Activated CD8-positive, alpha-beta T cell treated with anti-CD3 and anti-CD28 coated beads for 36 hours (primary cell): ENCODE data around the gene NLGN2. TPM values are rescaled to one million over a fixed set of nuclear protein-coding genes. Genes with fewer than 3 reads are reported as not detected.

Source experiments
- ATAC-seq: fragments of 200-7000 bp; cut with Tn5 transposase; one replicate; pipeline ENCODE4 v1.10.0; 2021; ENCODE audit warnings: mild to moderate bottlenecking, moderate library complexity
- CTCF ChIA-PET: fragments of 350-600 bp; sonication (Branson Sonifier 250); formaldehyde crosslinking; loops from one replicate; lab custom pipeline; 2021; ENCODE audit warnings: antibody characterized with exemption; lab: Charles Lee
- POLR2A ChIA-PET: fragments of 350-600 bp; sonication (Branson Sonifier 250); formaldehyde crosslinking; loops from one replicate; lab custom pipeline; 2021; ENCODE audit warnings: antibody characterized with exemption; lab: Charles Lee
- DNase-seq: peaks from one replicate; pipeline ENCODE4 v3.0.0-alpha.2; 2020
- H3K27ac Mint-ChIP-seq: one replicate; pipeline ENCODE4 v1.8.0; 2021; ENCODE audit warnings: mild to moderate bottlenecking, mixed read lengths
- H3K27me3 Mint-ChIP-seq: one replicate; pipeline ENCODE4 v1.8.0; 2021; ENCODE audit warnings: mixed read lengths
- H3K36me3 Mint-ChIP-seq: one replicate; pipeline ENCODE4 v1.8.0; 2021; ENCODE audit warnings: low read depth, mixed read lengths
- H3K4me1 Mint-ChIP-seq: one replicate; pipeline ENCODE4 v1.8.0; 2021; ENCODE audit warnings: low read depth, mixed read lengths
- H3K4me3 Mint-ChIP-seq: one replicate; pipeline ENCODE4 v1.8.0; 2021; ENCODE audit warnings: mild to moderate bottlenecking, moderate library complexity, mixed read lengths
- H3K9me3 Mint-ChIP-seq: one replicate; pipeline ENCODE4 v1.8.0; 2021; ENCODE audit warnings: mixed read lengths
- CTCF ChIP-seq: fragments of 200-600 bp; IDR thresholded peaks from one replicate; pipeline ENCODE4 v1.8.0; 2022; ENCODE audit warnings: antibody characterized with exemption, mild to moderate bottlenecking
- intact Hi-C: fragments of 100-400 bp; cut with micrococcal nuclease; formaldehyde crosslinking; loops from one replicate; pipeline ENCODE4 v1.10.0; 2022
- total RNA-seq, 2 experiments: library from RNA; stranded (reverse); gene quantifications; one replicate each; pipeline ENCODE4 v1.2.3, GENCODE V29; 2021

The NLGN2 gene
- total RNA-seq, 2 experiments from 2014 or later, result 9.4 to 10.9 TPM

DNA sequence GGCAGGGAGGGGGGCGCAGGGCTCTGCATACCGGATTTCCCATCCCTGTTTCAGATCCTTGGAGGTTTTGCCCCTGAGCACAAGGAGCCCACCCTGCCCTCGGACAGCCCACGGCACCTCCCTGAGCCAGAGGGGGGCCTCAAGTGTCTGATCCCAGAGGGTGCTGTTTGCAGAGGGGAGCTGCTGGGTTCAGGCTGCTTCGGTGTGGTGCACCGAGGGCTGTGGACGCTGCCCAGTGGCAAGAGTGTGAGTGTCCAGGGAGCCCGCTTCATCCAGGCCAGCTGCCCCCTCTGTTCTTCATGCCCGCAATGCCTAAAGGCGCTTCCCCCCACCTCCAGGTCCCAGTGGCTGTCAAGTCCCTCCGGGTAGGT is 24.3 kb upstream of the NLGN2 start:
- Mint-ChIP-seq H3K36me3 (peaks cover 2% of the 10 kb centered on the region), H3K27me3 (peaks cover 32% of the 10 kb centered on the region), H3K27ac (no peak overlapping the region), H3K4me3 (peak overlapping the region; percentile 76), H3K4me1 (peaks cover 7% of the 10 kb centered on the region), H3K9me3 (peaks cover 4% of the 10 kb centered on the region)
- DNase-seq (no peak), ATAC-seq (no peak)
- ChIA-PET POLR2A (interaction anchor here (0.5 to 2.6 kb wide), 12 partner anchors 9 to 178 kb away, joined by 3 to 11 read pairs (median 4); partner anchors contain the start of genes POLR2A, SENP3, TMEM102 and TMEM256), CTCF (interaction anchor here (1.0 to 2.2 kb wide), 4 partner anchors 10 to 53 kb away, joined by 3 to 8 read pairs (median 5); partner anchors contain the start of genes PLSCR3 and TMEM95)
- intact Hi-C loops, result no loop called here
- no peak for TF ChIP-seq CTCF

DNA sequence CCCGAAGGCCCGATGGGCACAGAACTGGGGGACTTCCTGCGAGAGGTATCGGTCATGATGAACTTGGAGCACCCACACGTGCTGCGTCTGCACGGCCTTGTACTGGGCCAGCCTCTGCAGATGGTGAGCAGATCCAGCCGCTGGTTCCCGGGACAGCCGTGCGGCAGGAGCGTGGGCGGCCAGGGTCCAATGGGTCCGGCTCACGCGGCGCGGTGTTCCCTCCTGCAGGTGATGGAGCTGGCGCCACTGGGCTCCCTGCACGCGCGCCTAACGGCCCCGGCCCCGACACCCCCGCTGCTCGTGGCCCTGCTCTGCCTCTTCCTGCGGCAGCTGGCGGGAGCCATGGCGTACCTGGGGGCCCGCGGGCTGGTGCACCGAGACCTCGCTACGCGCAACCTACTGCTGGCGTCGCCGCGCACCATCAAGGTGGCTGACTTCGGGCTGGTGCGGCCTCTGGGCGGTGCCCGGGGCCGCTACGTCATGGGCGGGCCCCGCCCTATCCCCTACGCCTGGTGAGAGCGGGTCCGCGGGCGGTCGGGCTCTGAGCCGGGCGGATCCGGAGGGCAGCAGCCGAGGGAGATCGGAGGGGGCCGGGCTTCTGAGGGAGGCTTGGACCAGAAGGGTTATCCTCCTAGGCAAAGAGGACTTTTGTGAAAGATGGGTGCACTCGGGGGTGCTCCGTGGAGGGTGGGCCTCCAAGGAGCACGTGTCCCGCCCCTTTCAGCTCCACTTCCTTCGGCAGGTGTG is 23.7 kb upstream of the NLGN2 start:
- Mint-ChIP-seq H3K4me3 (peak overlapping the region; percentile 76), H3K27ac (peak overlapping the region; percentile 85), H3K36me3 (peaks cover 2% of the 10 kb centered on the region), H3K27me3 (peaks cover 32% of the 10 kb centered on the region), H3K4me1 (peaks cover 7% of the 10 kb centered on the region), H3K9me3 (peaks cover 4% of the 10 kb centered on the region)
- intact Hi-C loops, result no loop called here
- ATAC-seq (peak; percentile 96), DNase-seq (peak; percentile 82)
- TF ChIP-seq CTCF, result no peak
- ChIA-PET POLR2A (interaction anchor here (0.5 to 2.6 kb wide), 11 partner anchors 10 to 177 kb away, joined by 3 to 11 read pairs (median 5); partner anchors contain the start of genes PLSCR3, SENP3, TMEM102 and TMEM256), CTCF (interaction anchor here (1.0 to 2.2 kb wide), 6 partner anchors 9 to 205 kb away, joined by 3 to 8 read pairs (median 4); partner anchors contain the start of genes PLSCR3 and TMEM95)

DNA sequence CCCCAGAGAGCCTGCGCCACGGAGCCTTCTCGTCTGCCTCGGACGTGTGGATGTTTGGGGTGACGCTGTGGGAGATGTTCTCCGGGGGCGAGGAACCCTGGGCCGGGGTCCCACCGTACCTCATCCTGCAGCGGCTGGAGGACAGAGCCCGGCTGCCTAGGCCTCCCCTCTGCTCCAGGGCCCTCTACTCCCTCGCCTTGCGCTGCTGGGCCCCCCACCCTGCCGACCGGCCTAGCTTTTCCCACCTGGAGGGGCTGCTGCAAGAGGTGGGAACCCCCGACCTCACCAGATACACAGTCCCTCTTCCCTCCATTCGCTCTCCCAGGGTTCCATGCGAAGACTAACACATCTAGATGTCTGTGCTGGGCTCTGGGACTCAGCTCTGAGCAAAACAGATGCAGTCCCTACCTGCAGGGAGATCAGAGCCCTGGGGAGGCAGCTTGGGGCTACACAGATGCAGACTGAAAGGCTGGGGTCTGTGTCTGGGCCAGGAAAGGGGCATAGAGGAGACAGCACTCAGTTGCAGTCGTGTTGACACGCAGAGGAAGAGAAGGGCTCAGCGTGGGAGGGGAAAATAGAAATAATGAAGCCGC is 23.1 kb upstream of the NLGN2 start:
- intact Hi-C loops, result no loop called here
- DNase-seq, result no peak
- H3K4me3 Mint-ChIP-seq, result peak overlapping the region; percentile 76
- no peaks in the 10 kb centered on the region for H3K9me3 Mint-ChIP-seq
- H3K27me3 Mint-ChIP-seq, result peaks cover 26% of the 10 kb centered on the region
- peaks cover 7% of the 10 kb centered on the region for H3K4me1 Mint-ChIP-seq
- CTCF ChIA-PET, result interaction anchor here (0.7 to 2.2 kb wide), 6 partner anchors 9 to 204 kb away, joined by 3 to 8 read pairs (median 4); partner anchors contain the start of genes PLSCR3 and TMEM95
- no peak for ATAC-seq
- no peak for TF ChIP-seq CTCF
- POLR2A ChIA-PET, result interaction anchor here (1.0 to 2.6 kb wide), 10 partner anchors 9 to 177 kb away, joined by 3 to 11 read pairs (median 6); partner anchors contain the start of genes PLSCR3, SENP3 and TMEM102
- peak overlapping the region; percentile 85 for H3K27ac Mint-ChIP-seq
- peaks cover 5% of the 10 kb centered on the region for H3K36me3 Mint-ChIP-seq

DNA sequence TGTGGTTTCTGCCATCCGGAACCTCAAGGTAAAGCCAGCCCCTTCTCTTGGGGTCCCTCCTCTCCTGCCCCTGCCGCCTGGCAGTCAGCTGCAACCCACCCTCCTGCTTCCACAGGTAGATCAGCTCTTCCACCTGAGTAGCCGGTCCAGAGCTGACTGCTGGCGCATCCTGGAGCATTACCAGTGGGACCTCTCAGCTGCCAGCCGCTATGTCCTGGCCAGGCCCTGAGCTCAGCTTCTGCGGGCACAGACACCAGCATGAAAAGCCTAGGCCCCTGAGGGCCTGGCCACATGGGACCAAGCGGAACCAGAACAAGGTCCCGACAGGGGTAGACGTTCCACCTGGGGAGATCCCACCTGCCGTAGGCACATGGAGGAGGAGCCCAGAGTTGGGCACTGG is 18.8 kb upstream of the NLGN2 start:
- ChIA-PET POLR2A (interaction anchor here (1.1 to 1.5 kb wide), 2 partner anchors 9 to 97 kb away, joined by 3 to 6 read pairs; partner anchors contain the start of gene TNK1), CTCF (interaction anchor here (1.1 to 2.2 kb wide), 4 partner anchors 9 to 244 kb away, joined by 3 to 10 read pairs (median 4); partner anchors contain the start of gene TMEM95)
- TF ChIP-seq CTCF, result no peak
- DNase-seq, result no peak
- no peak overlapping the region for H3K27ac Mint-ChIP-seq
- ATAC-seq, result no peak
- no peak overlapping the region for H3K4me3 Mint-ChIP-seq
- no peaks in the 10 kb centered on the region for H3K9me3 Mint-ChIP-seq
- peaks cover 28% of the 10 kb centered on the region for H3K36me3 Mint-ChIP-seq
- peaks cover 27% of the 10 kb centered on the region for H3K4me1 Mint-ChIP-seq
- intact Hi-C loops, result no loop called here
- H3K27me3 Mint-ChIP-seq, result no peaks in the 10 kb centered on the region
